Stimulated activated effector memory CD8-positive, alpha-beta T cell treated with anti-CD3 and anti-CD28 coated beads, Interleukin-12 subunit alpha, Interleukin-12 subunit beta, amount 100 ng/mL, for 72 hours (primary cell): Measurements from ENCODE around the gene ARSJ.
A peak's percentile ranks its signal among the peaks of the same experiment; 100 is the strongest.

Experiments used
- ATAC-seq: fragments of 150-1000 bp; cut with Tn5 transposase; 2 replicates; pipeline ENCODE4 v1.10.0; 2021
- DNase-seq, 2 donors: peaks; one replicate each; pipeline ENCODE4 v3.0.0; 2021 to 2022; ENCODE audit warnings: low spot score in 2 of 2
- H3K27ac Mint-ChIP-seq: one replicate; pipeline ENCODE4 v1.8.0; 2022; ENCODE audit warnings: mild to moderate bottlenecking, mixed read lengths
- H3K36me3 Mint-ChIP-seq: one replicate; pipeline ENCODE4 v1.8.0; 2022; ENCODE audit warnings: mild to moderate bottlenecking, mixed read lengths
- H3K4me1 Mint-ChIP-seq: one replicate; pipeline ENCODE4 v1.8.0; 2022; ENCODE audit warnings: mixed read lengths
- H3K4me3 Mint-ChIP-seq: one replicate; pipeline ENCODE4 v1.8.0; 2022; ENCODE audit warnings: mild to moderate bottlenecking, mixed read lengths
- H3K9me3 Mint-ChIP-seq: one replicate; pipeline ENCODE4 v1.8.0; 2022; ENCODE audit warnings: mixed read lengths

Gene ARSJ

DNA sequence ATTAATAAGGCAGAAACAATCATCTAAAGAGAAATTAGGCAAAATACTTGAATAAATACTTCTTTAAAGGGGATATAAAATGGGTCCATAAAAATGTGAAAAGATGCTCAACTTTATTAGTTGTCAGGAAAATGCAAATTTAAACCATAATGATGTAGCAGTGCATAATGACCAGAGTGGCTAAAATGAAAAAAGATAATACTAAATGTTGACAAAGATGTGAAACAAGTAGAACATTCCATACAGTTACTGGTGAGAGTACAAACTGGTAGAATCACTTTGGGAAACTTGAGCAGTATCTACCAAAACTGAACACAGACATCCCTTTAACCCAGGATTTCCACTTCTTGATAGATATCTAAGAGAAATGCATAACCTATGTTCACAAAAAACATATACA lies 5.0 kb downstream of the ARSJ start:
- H3K36me3 Mint-ChIP-seq, result no peaks in the 10 kb centered on the region
- ATAC-seq (no peak), DNase-seq (no peak)
- peaks cover 4% of the 10 kb centered on the region for H3K9me3 Mint-ChIP-seq
- no peak overlapping the region for H3K27ac Mint-ChIP-seq
- H3K4me3 Mint-ChIP-seq, result no peak overlapping the region
- H3K4me1 Mint-ChIP-seq, result peaks cover 8% of the 10 kb centered on the region

- no peak for ATAC-seq
- Mint-ChIP-seq H3K4me1 (no peaks in the 10 kb centered on the region), H3K27ac (no peak overlapping the region), H3K4me3 (no peak overlapping the region), H3K9me3 (peaks cover 4% of the 10 kb centered on the region), H3K36me3 (no peaks in the 10 kb centered on the region)
- no peak for DNase-seq
Observed at GRCh38 chr4:113973345-113973744, 6.1 kb downstream of the ARSJ start.

GRCh38 chr4:113972781-113973180 lies 6.7 kb downstream of the ARSJ start:
- Mint-ChIP-seq H3K27ac (no peak overlapping the region), H3K9me3 (peaks cover 4% of the 10 kb centered on the region), H3K36me3 (no peaks in the 10 kb centered on the region), H3K4me1 (no peaks in the 10 kb centered on the region), H3K4me3 (no peak overlapping the region)
- DNase-seq, result no peak
- ATAC-seq, result no peak

GRCh38 chr4:113971706-113972360 lies 7.6 kb downstream of the ARSJ start:
- no peaks in the 10 kb centered on the region for H3K4me1 Mint-ChIP-seq
- DNase-seq, result no peak
- peaks cover 4% of the 10 kb centered on the region for H3K9me3 Mint-ChIP-seq
- ATAC-seq, result no peak
- no peak overlapping the region for H3K4me3 Mint-ChIP-seq
- H3K27ac Mint-ChIP-seq, result no peak overlapping the region
- H3K36me3 Mint-ChIP-seq, result no peaks in the 10 kb centered on the region

DNA sequence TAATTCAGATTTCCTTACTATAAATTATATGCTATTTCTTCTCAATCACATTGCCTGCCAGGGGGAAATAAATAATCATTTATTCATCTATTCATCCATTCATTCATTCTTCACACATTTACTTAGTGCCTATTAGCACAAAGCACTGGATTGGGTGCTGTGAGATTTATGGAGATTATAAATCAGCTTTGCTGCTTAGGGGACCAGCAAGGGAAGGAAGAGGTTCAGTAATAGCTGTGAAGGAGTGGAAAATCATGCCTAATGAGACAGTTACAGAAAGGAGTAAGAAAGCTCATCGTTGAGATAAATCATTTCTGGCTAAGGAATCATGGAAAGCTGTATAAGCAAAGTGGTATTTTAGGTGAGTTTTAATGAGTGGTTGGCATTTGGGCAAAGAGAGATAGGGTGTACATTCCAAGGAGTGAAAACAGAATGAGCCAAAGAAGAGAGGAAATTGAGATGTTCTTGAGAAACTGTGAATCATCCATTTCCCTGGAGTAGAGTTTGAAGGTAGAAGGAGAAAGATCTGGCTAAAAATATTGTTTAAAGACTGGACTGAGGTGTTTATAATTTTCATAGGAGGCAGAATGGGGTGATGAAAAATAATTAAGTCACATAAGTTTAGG lies 9.6 kb downstream of the ARSJ start:
- DNase-seq (no peak), ATAC-seq (no peak)
- H3K9me3 Mint-ChIP-seq, result peaks cover 4% of the 10 kb centered on the region
- no peaks in the 10 kb centered on the region for H3K36me3 Mint-ChIP-seq
- no peak overlapping the region for H3K4me3 Mint-ChIP-seq
- H3K27ac Mint-ChIP-seq, result no peak overlapping the region
- no peaks in the 10 kb centered on the region for H3K4me1 Mint-ChIP-seq

DNA sequence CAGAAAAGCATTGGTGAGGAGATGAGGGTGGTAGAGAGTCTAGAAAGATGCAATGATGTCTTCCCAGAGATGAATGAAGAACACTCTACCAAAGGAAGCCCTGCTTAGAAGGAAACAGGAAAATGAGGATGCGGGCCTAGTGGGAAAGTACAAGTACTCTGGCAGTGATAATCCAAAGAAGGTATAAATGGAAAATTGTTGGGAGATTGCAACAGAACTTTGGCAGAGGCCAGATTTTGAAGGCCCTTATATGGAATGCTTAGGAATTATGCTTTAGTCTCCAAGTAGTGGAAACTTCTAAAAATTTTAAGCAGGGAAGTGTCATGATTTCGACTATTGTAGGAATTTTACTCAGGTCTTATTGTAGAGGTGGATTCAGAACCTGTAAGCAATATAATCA lies 11.0 kb downstream of the ARSJ start:
- DNase-seq (no peak), ATAC-seq (no peak)
- Mint-ChIP-seq H3K4me1 (no peaks in the 10 kb centered on the region), H3K36me3 (no peaks in the 10 kb centered on the region), H3K4me3 (no peak overlapping the region), H3K27ac (no peak overlapping the region), H3K9me3 (no peaks in the 10 kb centered on the region)

GRCh38 chr4:113967687-113968086 lies 11.8 kb downstream of the ARSJ start:
- H3K9me3 Mint-ChIP-seq, result peaks cover 4% of the 10 kb centered on the region
- DNase-seq (no peak), ATAC-seq (no peak)
- H3K27ac Mint-ChIP-seq, result no peak overlapping the region
- H3K4me1 Mint-ChIP-seq, result no peaks in the 10 kb centered on the region
- H3K4me3 Mint-ChIP-seq, result no peak overlapping the region
- H3K36me3 Mint-ChIP-seq, result no peaks in the 10 kb centered on the region

GRCh38 chr4:113962719-113963265 lies 16.7 kb downstream of the ARSJ start:
- DNase-seq (no peak), ATAC-seq (no peak)
- Mint-ChIP-seq H3K4me1 (peaks cover 8% of the 10 kb centered on the region), H3K27ac (no peak overlapping the region), H3K4me3 (no peak overlapping the region), H3K36me3 (no peaks in the 10 kb centered on the region), H3K9me3 (peaks cover 4% of the 10 kb centered on the region)

GRCh38 chr4:113962016-113962347 lies 17.5 kb downstream of the ARSJ start:
- no peak for DNase-seq
- Mint-ChIP-seq H3K27ac (no peak overlapping the region), H3K4me3 (no peak overlapping the region), H3K9me3 (peaks cover 4% of the 10 kb centered on the region), H3K36me3 (no peaks in the 10 kb centered on the region), H3K4me1 (peaks cover 8% of the 10 kb centered on the region)
- ATAC-seq, result no peak

DNA sequence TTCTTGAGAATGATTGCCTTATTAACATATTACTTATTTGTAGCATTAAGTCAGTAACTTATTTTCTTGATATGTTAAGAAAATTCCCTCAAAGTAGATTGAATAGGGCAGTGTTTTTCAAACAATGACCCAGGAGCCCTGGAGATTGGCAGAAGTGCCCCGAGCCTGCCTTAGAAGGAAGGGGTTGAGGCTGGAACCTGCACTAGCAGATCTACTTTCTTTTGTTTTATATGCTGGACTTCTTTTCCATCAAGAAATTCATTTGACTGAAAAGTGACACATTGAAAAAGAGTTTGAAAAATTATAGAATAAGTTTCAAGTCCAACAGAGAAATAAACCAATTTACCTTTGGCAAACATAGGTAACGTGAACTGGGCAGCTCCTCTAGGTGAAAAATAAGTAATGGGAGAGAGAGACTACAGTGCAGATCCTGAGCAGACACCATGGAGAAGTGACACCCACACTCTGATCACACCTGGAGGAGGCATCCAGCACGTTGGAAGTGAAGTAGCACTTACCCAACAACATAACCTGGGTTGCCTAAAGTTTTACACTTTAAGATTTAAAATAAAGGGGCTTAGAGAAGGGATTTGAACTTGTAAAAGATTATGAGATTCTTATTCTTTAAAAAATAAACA lies 18.6 kb downstream of the ARSJ start:
- Mint-ChIP-seq H3K36me3 (no peaks in the 10 kb centered on the region), H3K9me3 (peaks cover 4% of the 10 kb centered on the region), H3K27ac (no peak overlapping the region), H3K4me1 (peaks cover 8% of the 10 kb centered on the region), H3K4me3 (no peak overlapping the region)
- DNase-seq (no peak), ATAC-seq (no peak)

DNA sequence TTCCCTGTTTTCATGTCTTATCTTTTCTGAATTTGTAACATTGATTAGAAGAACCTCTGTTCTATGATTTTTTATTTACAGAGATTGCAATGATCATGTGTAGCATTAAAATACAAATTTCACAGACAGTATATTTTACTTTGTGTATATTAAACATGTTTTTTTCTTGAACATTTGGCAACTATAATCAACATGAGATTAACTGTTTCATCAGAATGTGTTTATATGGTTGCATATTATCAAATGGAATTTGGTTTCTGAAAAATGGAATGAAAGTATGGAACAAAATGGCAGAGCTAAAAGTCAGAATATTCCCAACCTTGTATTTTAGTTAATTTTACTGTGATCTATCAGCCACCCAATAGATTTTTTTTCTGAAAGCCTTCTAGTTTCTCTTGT lies 19.9 kb downstream of the ARSJ start:
- no peak for ATAC-seq
- peaks cover 8% of the 10 kb centered on the region for H3K4me1 Mint-ChIP-seq
- no peak overlapping the region for H3K4me3 Mint-ChIP-seq
- H3K27ac Mint-ChIP-seq, result no peak overlapping the region
- peaks cover 4% of the 10 kb centered on the region for H3K9me3 Mint-ChIP-seq
- no peak for DNase-seq
- H3K36me3 Mint-ChIP-seq, result no peaks in the 10 kb centered on the region

DNA sequence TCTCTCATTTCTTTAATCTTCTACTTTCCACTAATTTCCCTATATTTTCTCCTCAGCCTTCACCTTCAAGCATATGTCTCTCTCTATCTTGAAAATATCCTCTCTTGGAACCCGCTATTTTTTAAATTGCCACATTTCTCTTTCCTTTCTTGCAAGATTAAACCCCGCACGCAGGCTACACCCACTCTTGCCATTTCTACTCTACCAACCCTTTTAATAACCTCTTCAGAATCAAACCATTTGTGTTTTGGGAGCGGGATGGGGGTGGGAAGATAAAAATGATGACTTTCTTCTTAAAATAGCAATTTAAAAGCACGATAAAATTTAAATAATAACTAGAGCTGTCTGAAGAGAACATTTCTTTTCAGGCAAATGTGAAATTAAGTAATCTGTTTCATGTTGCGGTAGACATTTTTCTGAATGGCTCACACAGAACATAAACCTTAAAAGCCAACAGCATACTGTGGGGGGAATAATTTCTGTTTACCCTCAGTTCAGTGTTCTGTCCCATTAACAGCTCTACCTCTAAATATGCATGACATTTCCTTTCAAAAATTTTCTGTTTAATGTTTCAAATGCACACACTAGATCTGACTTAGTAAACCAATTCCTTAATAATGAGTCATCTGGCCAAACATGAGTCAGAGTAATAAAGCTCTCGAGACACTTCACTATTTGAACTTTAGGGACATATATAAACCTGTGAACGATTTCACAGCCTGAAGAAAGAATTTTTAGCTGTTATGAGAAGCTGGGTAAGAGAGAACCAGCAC lies 20.5 kb downstream of the ARSJ start:
- H3K36me3 Mint-ChIP-seq, result no peaks in the 10 kb centered on the region
- no peak overlapping the region for H3K4me3 Mint-ChIP-seq
- no peak overlapping the region for H3K27ac Mint-ChIP-seq

DNA sequence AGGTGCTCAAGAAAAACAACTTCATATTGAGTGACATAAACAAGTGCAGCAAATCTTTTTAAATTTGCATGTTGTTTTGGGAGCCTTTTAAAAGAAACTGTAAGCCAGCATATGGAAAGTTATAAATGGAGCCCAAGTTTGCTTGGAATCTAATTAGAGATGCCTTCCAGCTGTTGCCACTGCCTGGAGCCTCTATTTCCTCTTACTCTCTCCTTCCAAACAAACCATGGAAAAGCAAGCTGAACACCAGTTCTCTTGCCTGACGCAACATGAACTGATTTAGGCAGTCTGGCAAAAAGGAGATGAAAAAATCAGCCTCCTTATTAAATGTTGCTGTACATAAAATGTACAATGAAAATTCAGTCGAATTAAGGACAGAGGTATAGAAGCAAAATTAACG lies 21.5 kb downstream of the ARSJ start:
- Mint-ChIP-seq H3K36me3 (no peaks in the 10 kb centered on the region), H3K4me1 (peaks cover 8% of the 10 kb centered on the region), H3K4me3 (no peak overlapping the region), H3K9me3 (peaks cover 1% of the 10 kb centered on the region), H3K27ac (no peak overlapping the region)
- DNase-seq, result no peak
- ATAC-seq, result no peak

More for the DNA sequence above, 20.5 kb downstream of the ARSJ start:
- DNase-seq, result no peak
- Mint-ChIP-seq H3K9me3 (peaks cover 4% of the 10 kb centered on the region), H3K4me1 (peaks cover 8% of the 10 kb centered on the region)
- ATAC-seq, result peak; percentile 76

DNA sequence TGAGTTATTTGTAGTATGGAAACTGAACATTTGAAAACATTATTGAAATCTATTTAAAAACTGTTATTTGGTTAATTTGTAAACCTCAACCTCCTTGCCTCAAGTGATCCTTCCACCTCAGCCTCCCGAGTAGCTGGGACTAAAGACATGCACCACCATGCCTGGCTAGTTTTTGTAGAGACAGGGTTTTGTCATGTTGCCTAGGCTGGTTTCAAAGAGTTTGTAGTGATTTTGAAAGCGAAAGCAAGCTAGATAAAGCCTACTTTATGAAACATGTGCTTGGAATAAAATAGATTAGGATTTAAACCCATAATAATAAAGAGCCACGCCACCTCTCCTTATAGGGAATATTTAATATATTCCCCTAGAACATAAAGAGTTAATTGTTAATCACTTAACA lies 23.5 kb downstream of the ARSJ start:
- H3K27ac Mint-ChIP-seq, result no peak overlapping the region
- ATAC-seq, result no peak
- DNase-seq, result no peak
- no peak overlapping the region for H3K4me3 Mint-ChIP-seq
- H3K36me3 Mint-ChIP-seq, result no peaks in the 10 kb centered on the region
- no peaks in the 10 kb centered on the region for H3K9me3 Mint-ChIP-seq
- peaks cover 8% of the 10 kb centered on the region for H3K4me1 Mint-ChIP-seq

GRCh38 chr4:113955411-113955810 lies 24.0 kb downstream of the ARSJ start:
- H3K27ac Mint-ChIP-seq, result no peak overlapping the region
- no peaks in the 10 kb centered on the region for H3K36me3 Mint-ChIP-seq
- ATAC-seq (no peak), DNase-seq (no peak)
- no peak overlapping the region for H3K4me3 Mint-ChIP-seq
- H3K9me3 Mint-ChIP-seq, result no peaks in the 10 kb centered on the region
- H3K4me1 Mint-ChIP-seq, result peaks cover 8% of the 10 kb centered on the region
